Endothelial cell of umbilical vein (primary cell): ENCODE data around the gene TROAP. TPM values are rescaled to one million over a fixed set of nuclear protein-coding genes. Genes with fewer than 3 reads are reported as not detected.
A peak's percentile ranks its signal among the peaks of the same experiment; 100 is the strongest.

ENCODE experiments used
- BruUV-seq: library from RNA; stranded (reverse); fragments of 400-500 nt; replicated peaks from 2 replicates; lab custom pipeline; 2021; lab: Mats Ljungman, UMichigan
- CTCF ChIA-PET: fragments of 300-600, 350-600 bp; sonication (Branson Sonifier 250); formaldehyde crosslinking; loops from one replicate; lab custom pipeline; 2021; ENCODE audit warnings: antibody characterized with exemption, inconsistent platforms; lab: Charles Lee
- POLR2A ChIA-PET: fragments of 300-600, 350-600 bp; sonication (Branson Sonifier 250); formaldehyde crosslinking; loops from one replicate; lab custom pipeline; 2021; ENCODE audit warnings: antibody characterized with exemption, inconsistent platforms; lab: Charles Lee
- DNase-seq: peaks from one replicate; pipeline ENCODE4 v3.0.0-alpha.2; 2011; ENCODE audit warnings: low read depth, low spot score
- FAIRE-seq: peaks from 2 replicates; lab custom pipeline; 2011; peaks lifted over from hg19 to GRCh38; lab: Jason Lieb, UNC
- H2AFZ ChIP-seq: 2 replicates; pipeline ENCODE4 v1.6.0; 2012; ENCODE audit warnings: low read depth, low read length, control low read depth, inconsistent platforms
- H3K27ac ChIP-seq: 2 replicates; pipeline ENCODE4 v1.5.1; 2011; ENCODE audit warnings: low read depth, mild to moderate bottlenecking, control low read depth, low read length, moderate library complexity; ENCODE audit not compliant: insufficient read depth
- H3K27me3 ChIP-seq, 2 experiments: 2 replicates each; pipeline versions ENCODE4 v1.6.0 to v1.6.1; 2011; ENCODE audit warnings: low read length in 2 of 2, mixed read lengths in 1 of 2; ENCODE audit not compliant: control insufficient read depth in 2 of 2, insufficient read depth in 2 of 2
- H3K36me3 ChIP-seq, 2 experiments: 2 replicates in 1 of 2; 3 replicates in 1 of 2; pipeline ENCODE4 v1.5.1; 2011; ENCODE audit warnings: low read length in 2 of 2, mild to moderate bottlenecking in 1 of 2, moderate library complexity in 1 of 2; ENCODE audit not compliant: control insufficient read depth in 2 of 2, insufficient read depth in 2 of 2; ENCODE audit errors: extremely low read depth in 1 of 2
- H3K4me1 ChIP-seq: 3 replicates; pipeline ENCODE4 v1.5.1; 2011; ENCODE audit warnings: mild to moderate bottlenecking, low read length; ENCODE audit not compliant: control insufficient read depth, insufficient read depth; ENCODE audit errors: extremely low read depth
- H3K4me2 ChIP-seq: 2 replicates; pipeline ENCODE4 v1.6.1; 2011; ENCODE audit warnings: low read length, control low read depth, mixed read lengths; ENCODE audit not compliant: insufficient read depth
- H3K4me3 ChIP-seq, 3 experiments: fragments of 200-600 bp in 1 of 3; sonication (generic), shearing (Covaris generic) in 1 of 3; replicated peaks in 1 of 3; 2 replicates each; pipeline ENCODE4 v1.5.1; 2011 to 2016; ENCODE audit warnings: control low read depth in 3 of 3, low read length in 3 of 3, mild to moderate bottlenecking in 2 of 3, inconsistent platforms in 1 of 3, low read depth in 1 of 3, moderate library complexity in 1 of 3; ENCODE audit not compliant: insufficient read depth in 1 of 3
- H3K79me2 ChIP-seq: 2 replicates; pipeline ENCODE4 v1.6.0; 2012; ENCODE audit warnings: low read length, inconsistent platforms; ENCODE audit not compliant: control insufficient read depth, insufficient read depth
- H3K9ac ChIP-seq: replicated peaks from 2 replicates; pipeline ENCODE3; 2011; ENCODE audit warnings: low read length, control low read depth; ENCODE audit not compliant: insufficient read depth; ENCODE audit errors: extremely low read depth
- H3K9me1 ChIP-seq: replicated peaks from 3 replicates; pipeline ENCODE4 v1.6.0; 2011; ENCODE audit warnings: mild to moderate bottlenecking, low read length; ENCODE audit not compliant: control insufficient read depth, insufficient read depth; ENCODE audit errors: extremely low read depth
- H3K9me3 ChIP-seq: replicated peaks from 2 replicates; pipeline ENCODE4 v1.5.1; 2012; ENCODE audit warnings: low read length, inconsistent platforms; ENCODE audit not compliant: control insufficient read depth, insufficient read depth
- H4K20me1 ChIP-seq: replicated peaks from 2 replicates; pipeline ENCODE3; 2011; ENCODE audit warnings: mild to moderate bottlenecking, low read length; ENCODE audit not compliant: control insufficient read depth, insufficient read depth; ENCODE audit errors: extremely low read depth
- CTCF ChIP-seq, 2 donors: IDR thresholded peaks; 1 replicate in 1 of 2; 2 replicates in 1 of 2; pipeline ENCODE4 v1.5.1; 2011; ENCODE audit warnings: low read length in 2 of 2, mild to moderate bottlenecking in 2 of 2, moderate library complexity in 2 of 2, control low read depth in 1 of 2, inconsistent platforms in 1 of 2, low read depth in 1 of 2; ENCODE audit not compliant: insufficient read depth in 1 of 2; ENCODE audit errors: extremely low read depth in 1 of 2
- EZH2 ChIP-seq: IDR thresholded peaks from 2 replicates; pipeline ENCODE4 v1.6.1; 2012; ENCODE audit warnings: borderline replicate concordance, low read depth, mild to moderate bottlenecking, moderate library complexity, low read length, inconsistent platforms; ENCODE audit not compliant: severe bottlenecking
- FOS ChIP-seq: IDR thresholded peaks from 2 replicates; pipeline ENCODE4 v1.6.1; 2011; ENCODE audit warnings: mild to moderate bottlenecking, low read length, moderate library complexity, borderline replicate concordance; ENCODE audit not compliant: insufficient read depth
- GATA2 ChIP-seq: IDR thresholded peaks from 2 replicates; pipeline ENCODE4 v1.7.0; 2011; ENCODE audit warnings: low read depth, mild to moderate bottlenecking, moderate library complexity, mixed read lengths, low read length; ENCODE audit not compliant: insufficient read length, insufficient read depth
- JUN ChIP-seq: IDR thresholded peaks from 2 replicates; pipeline ENCODE4 v1.6.1; 2011; ENCODE audit warnings: borderline replicate concordance, low read depth; ENCODE audit not compliant: insufficient read length, insufficient read depth
- MAX ChIP-seq: IDR thresholded peaks from 2 replicates; pipeline ENCODE4 v1.6.1; 2011; ENCODE audit not compliant: insufficient read depth, insufficient read length
- MYC ChIP-seq: IDR thresholded peaks from one replicate; pipeline ENCODE4 v1.6.1; 2011; ENCODE audit warnings: mild to moderate bottlenecking, low read depth, low read length
- POLR2A ChIP-seq: IDR thresholded peaks from 2 replicates; pipeline ENCODE4 v1.6.1; 2012; ENCODE audit warnings: low read depth, mild to moderate bottlenecking, control low read depth, low read length
- POLR2AphosphoS5 ChIP-seq: IDR thresholded peaks from 2 replicates; pipeline ENCODE4 v1.6.1; 2012; ENCODE audit warnings: low read depth, mild to moderate bottlenecking, control low read depth, low read length, moderate library complexity; ENCODE audit not compliant: insufficient read depth
- dilution Hi-C: fragments of 300-500 bp; cut with MboI; formaldehyde crosslinking; loops from one replicate; pipeline ENCODE4 v1.15.0; 2019; ENCODE audit warnings: low sequenced_read_pairs; ENCODE audit not compliant: extremely low pct_ligation_motif_present
- intact Hi-C: fragments of 100-400 bp; cut with micrococcal nuclease; formaldehyde crosslinking; loops from one replicate; pipeline ENCODE4 v1.10.0; 2022
- polyA plus RNA-seq, 4 experiments: library from polyadenylated mRNA; depleted of rRNA in 3 of 4; stranded (reverse) in 3 of 4; unstranded in 1 of 4; fragments of >200 nt; gene quantifications; 2 replicates each; pipeline versions ENCODE4 v1.2.1 to v1.2.3, GENCODE V29; 2011 to 2012; ENCODE audit warnings: missing spikeins in 1 of 4
- total RNA-seq: library from RNA; stranded (reverse); gene quantifications from 2 replicates; pipeline ENCODE4 v1.2.3, GENCODE V29; 2021

Gene TROAP
- total and polyA plus RNA-seq, 2 donors (not counting 3 experiments of a cell fraction or from before 2014, with no cell fraction given) = 31.7 to 68.6 TPM

- Histone ChIP-seq H4K20me1 (no peaks in the 10 kb centered on the region), H3K27ac (no peak overlapping the region), H3K9me3 (no peaks in the 10 kb centered on the region), H3K9ac (no peak overlapping the region), H3K27me3 (peaks cover 22 to 28% of the 10 kb centered on the region in 2 experiments), H3K4me3 (no peak overlapping the region), H3K4me1 (no peaks in the 10 kb centered on the region), H2AFZ (peak overlapping the region; percentile 23), H3K36me3 (no peaks in the 10 kb centered on the region), H3K9me1 (no peaks in the 10 kb centered on the region), H3K4me2 (no peak overlapping the region), H3K79me2 (no peaks in the 10 kb centered on the region)
- TF ChIP-seq FOS (no peak), JUN (no peak), POLR2A (no peak), EZH2 (no peak), MYC (no peak), CTCF (IDR thresholded peaks at IDR 0.05; ENCODE audit: extremely low read depth in 1 of 2, insufficient read depth in 1 of 2, low read depth in 1 of 2, low read length in 2 of 2) (no peak), MAX (no peak), GATA2 (no peak), POLR2AphosphoS5 (no peak)
- peak; percentile 12 for FAIRE-seq
- ChIA-PET POLR2A (no interaction called here), CTCF (interaction anchor here (1.1 to 4.0 kb wide), 2 partner anchors 13 to 57 kb away, joined by 3 to 24 read pairs; no protein-coding TSS in a partner anchor)
- dilution Hi-C loops = no loop called here
- no peak for DNase-seq
- intact Hi-C loops = no loop called here
- BruUV-seq = no TSS peak
Measured at GRCh38 chr12:49301760-49302159, 21.3 kb upstream of the TROAP start.
